ENCODE results near the gene PLEKHH1.

GRCh38 chr14:67483579-67484285 lies 49.4 kb upstream of the PLEKHH1 start:
- TF ChIP-seq CTCF (IDR thresholded peaks at IDR 0.05) = no peak
- TF ChIP-seq TCF7L2 (IDR thresholded peaks at IDR 0.05; ENCODE audit: low read depth, low read length) = no peak
- TF ChIP-seq POLR2AphosphoS5 (IDR thresholded peaks at IDR 0.05; ENCODE audit: low read depth, low read length) = no peak
- no peak for TF ChIP-seq REST (IDR thresholded peaks at IDR 0.05; ENCODE audit: insufficient read depth in 1 of 2, low read depth in 2 of 2, low read length in 1 of 2)
- TF ChIP-seq SIN3A (IDR thresholded peaks at IDR 0.05; ENCODE audit: borderline replicate concordance, insufficient read depth, low read depth, low read length) = no peak

Data from Panc1 (cell line).